GM12872 (cell line): Measurements from ENCODE around the gene MID1.

Experiments
- TF ChIP-seq, protein P1 (sequence below): IDR thresholded peaks from 3 replicates; pipeline ENCODE4 v1.5.1; 2011; ENCODE audit warnings: low read depth, mild to moderate bottlenecking, low read length, moderate library complexity; ENCODE audit not compliant: insufficient read depth

MID1 gene

DNA sequence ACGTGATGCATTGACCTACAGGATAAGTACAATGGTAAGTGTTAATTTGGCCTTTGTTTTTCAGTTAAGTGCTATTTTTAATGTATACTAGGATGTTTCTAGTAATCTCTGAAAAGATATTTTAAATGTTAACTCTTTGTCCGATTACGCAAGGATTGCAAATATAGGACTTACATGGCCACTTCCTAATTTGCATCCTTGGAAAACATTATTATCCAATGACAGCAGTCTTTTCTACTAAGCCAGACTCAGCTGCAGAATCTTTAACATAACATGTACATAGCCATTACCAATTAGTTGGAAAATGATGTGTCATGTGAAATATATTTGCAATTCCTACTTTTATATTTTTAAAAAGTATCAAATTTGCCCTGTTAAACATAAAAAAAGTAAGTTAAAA lies 124.7 kb downstream of the MID1 start:
- TF ChIP-seq, protein P1, sequence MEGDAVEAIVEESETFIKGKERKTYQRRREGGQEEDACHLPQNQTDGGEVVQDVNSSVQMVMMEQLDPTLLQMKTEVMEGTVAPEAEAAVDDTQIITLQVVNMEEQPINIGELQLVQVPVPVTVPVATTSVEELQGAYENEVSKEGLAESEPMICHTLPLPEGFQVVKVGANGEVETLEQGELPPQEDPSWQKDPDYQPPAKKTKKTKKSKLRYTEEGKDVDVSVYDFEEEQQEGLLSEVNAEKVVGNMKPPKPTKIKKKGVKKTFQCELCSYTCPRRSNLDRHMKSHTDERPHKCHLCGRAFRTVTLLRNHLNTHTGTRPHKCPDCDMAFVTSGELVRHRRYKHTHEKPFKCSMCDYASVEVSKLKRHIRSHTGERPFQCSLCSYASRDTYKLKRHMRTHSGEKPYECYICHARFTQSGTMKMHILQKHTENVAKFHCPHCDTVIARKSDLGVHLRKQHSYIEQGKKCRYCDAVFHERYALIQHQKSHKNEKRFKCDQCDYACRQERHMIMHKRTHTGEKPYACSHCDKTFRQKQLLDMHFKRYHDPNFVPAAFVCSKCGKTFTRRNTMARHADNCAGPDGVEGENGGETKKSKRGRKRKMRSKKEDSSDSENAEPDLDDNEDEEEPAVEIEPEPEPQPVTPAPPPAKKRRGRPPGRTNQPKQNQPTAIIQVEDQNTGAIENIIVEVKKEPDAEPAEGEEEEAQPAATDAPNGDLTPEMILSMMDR, result no peak

DNA sequence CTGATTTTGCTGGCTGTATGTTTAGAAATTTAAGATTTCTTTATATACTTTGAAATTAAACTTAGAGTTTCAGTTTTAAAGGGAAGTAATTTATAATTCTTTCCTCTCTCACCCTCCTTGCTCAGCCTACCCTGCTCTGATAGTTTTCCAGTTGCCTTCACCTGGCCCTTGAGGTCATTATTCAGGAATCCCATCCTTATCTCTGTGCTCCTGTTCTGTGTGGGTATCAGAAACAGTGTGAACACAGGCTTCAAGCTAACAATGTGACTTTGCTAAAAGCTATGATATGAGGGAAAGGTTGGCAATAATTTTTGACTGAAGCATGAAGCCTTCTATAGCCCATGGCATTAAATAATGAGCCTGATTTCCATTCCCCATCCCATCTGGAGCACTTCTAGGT lies 128.1 kb downstream of the MID1 start:
- TF ChIP-seq, protein P1, result no peak

DNA sequence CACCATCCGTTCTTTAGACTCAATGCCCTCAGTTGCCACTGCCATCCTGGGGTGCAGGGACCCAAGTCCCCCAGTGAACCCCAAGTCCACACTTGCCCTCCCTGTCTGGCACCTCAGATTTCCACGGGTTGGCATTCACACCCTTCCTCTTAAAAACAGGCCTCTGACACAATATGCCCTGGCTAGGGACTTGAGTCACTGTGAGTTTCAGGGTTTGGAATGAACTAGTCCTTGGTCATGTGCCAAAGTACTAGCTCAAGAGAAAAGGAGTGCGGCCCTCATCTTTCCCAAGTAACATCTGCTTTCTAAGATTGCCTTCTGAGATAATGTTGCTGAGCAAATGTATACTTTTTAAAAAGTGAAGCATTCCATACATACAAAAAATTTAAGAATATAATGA lies 134.0 kb downstream of the MID1 start:
- TF ChIP-seq, protein P1, result no peak

DNA sequence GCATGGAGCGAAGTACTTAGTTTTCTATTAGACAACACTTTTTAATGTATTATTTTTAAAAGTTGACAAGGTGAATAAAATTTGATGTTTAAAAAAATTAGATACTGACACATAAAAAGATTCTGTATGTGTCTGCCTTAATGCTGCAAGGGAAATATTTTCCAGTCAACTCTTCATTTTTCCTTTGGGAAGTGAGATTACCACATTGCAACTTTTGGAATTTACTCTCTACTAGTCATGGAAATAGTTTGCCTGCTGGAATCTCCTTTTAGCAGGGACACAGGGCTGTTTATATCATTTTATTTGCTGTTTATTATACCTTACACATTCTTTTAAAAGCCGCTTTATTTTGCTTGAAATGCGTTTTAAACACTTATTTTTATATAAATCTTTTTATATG lies 135.1 kb downstream of the MID1 start:
- TF ChIP-seq, protein P1, result no peak

DNA sequence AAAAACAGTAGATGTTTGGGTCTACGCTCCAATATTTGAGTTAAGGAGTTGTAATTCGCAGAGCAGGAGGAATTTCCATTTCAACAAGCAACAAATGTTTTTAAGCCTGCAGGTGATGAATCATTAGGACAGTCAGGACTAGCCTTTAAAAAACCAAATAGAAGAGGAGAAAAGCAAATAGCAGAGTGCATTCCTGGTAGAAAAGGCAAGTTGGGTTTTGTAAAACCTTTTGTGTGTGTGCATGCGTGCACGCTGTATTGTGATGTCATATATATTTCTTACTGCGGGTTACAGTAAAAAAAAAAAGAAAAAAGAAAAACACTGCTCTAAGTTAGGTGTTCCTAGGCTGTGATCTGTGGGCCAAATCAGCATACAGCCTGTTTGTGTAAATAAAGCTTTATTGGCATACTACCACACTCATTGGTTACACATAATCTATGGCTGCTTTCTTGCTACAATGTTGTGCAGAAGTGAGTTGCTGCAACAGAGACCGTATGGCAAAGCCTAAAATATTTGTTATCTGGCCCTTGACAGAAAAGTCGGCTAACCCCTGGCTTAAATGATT lies 135.6 kb downstream of the MID1 start:
- TF ChIP-seq, protein P1, result no peak

DNA sequence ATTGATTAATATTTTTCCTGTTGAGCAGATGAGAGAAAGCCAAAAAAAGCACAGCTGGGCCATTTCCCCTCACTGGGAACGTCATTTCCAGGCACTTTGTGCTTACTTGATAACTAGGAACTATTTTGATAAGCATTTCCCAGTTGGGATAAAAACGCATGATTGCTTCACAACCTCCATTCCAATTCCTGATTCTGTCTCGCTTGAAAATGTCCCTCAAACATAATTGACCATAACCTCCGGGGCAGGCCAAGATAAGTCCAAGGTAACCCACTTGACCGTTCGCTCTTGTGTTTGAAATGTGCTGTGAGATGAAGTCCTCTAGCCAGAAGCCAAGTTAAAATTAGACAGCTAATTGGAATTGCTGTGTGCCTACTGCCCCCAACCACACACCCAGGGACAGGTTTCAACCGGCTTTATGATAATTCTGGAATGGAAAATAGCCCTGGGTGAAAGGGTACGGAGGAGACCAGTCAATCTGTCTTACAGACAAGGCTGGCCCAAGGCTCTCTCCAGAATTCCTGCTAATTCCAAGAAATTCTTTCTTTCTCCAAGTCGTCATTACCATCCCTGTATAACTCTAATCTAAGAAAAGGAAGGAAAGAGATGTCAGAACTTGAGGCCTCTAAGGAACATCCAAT lies 137.1 kb downstream of the MID1 start:
- TF ChIP-seq, protein P1, result no peak

DNA sequence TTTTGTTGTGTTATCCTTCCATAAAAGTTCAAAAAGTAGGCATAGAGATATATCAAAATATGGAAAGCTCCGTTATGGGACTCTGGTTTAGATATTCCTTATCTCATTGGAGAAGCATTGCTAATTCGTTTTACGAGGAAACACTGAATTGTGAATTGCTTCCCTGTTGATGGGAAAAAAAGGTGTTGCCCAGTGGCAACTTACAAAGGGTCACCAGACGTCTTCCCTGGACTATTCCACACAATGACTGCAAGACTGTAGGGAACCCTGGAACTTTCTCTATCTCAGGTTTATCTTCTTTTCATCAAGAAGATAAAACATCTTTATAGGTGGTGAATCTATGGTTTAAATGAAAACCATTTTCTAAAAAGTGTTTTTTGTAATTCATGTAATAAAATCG lies 137.7 kb downstream of the MID1 start:
- TF ChIP-seq, protein P1, result no peak

DNA sequence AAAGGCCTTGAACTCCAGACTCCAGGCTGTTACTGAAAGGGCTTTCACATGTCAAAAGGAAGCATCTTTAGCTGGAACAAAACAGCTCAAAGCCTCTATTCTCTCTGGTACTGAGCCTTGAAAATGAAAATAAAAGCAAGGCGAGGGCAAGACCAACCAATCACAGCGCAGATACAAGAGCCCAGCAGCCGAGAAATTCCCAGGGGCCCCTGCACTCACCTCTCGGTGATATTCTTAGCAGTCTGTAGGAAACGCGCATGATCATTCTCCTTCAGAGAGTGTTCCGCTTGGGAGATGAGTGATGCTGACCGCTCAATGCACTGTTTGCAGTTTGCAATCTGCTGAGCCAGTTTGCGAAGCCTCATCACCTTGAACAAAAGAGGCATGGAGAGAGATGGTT lies 138.1 kb downstream of the MID1 start:
- TF ChIP-seq, protein P1, result no peak
